ENCODE results near the gene NACC1. TPM values are rescaled to one million over a fixed set of nuclear protein-coding genes. Genes with fewer than 3 reads are reported as not detected.

The NACC1 gene
- total and polyA plus RNA-seq, 2 of the 8 experiments (the other 6 are each of a cell fraction or from before 2014, with no cell fraction given), result 234 to 301 TPM

DNA sequence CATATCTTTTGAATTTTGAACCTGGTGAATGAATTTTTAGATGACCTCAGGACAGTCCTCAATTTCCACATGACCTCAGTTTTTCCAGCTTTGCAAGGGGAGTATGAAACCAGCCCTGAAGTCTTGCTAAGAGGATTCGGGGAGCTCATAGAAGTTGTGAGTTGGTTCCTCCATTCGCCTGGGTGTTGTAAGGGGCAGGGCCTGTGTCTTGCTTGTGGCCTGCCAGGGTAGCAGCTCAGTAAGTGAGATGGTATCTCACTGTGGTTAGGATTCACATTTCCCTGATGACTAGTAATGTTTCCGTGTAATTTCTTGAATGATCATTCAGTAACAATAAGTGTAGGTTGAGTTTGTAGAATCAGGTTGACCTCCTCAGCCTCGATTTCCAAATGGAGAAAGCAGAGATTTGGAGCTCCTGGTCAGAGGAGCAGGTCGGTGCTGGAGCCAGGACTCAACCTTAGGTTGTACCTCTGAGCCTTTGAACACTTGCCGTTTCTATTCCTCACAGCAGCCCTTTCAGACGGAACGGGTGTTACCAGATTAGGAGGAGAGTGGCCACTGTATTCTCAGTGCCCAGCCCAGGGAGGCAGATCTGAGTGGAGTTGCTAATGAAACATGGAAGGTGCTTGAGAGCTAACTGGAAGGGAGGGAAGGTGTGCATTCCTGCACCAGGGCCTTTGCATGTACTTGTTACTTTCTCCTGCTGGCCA is 14.6 kb downstream of the NACC1 start:
- H3K14ac ChIP-seq (ENCODE audit: insufficient read length), result no peak overlapping the region
- peaks cover 14 to 72% of the 10 kb centered on the region in 2 experiments; a peak in 3 of 4 replicates for H3K79me2 ChIP-seq (ENCODE audit: control insufficient read depth in 1 of 2, insufficient read depth in 2 of 2, low read length in 2 of 2)
- H3K56ac ChIP-seq (replicated peaks; ENCODE audit: insufficient read length, low read depth, low read length), result no peak overlapping the region
- H4K5ac ChIP-seq (ENCODE audit: insufficient read length, low read depth, low read length), result no peak overlapping the region
- no peak overlapping the region for H4K91ac ChIP-seq (replicated peaks; ENCODE audit: insufficient read length, low read length)
- no peak overlapping the region for H2BK120ac ChIP-seq (replicated peaks; ENCODE audit: low read depth, low read length)
- no peak overlapping the region for H2BK15ac ChIP-seq (ENCODE audit: low read length)
- no peak overlapping the region for H2BK20ac ChIP-seq (ENCODE audit: low read length)
- H3K27me3 ChIP-seq (replicated peaks in 1 of 4; ENCODE audit: control insufficient read depth in 3 of 4, extremely low read depth in 1 of 4, insufficient read depth in 3 of 4, low read length in 3 of 4), result no peaks in the 10 kb centered on the region
- H2BK5ac ChIP-seq (ENCODE audit: low read depth, low read length), result no peak overlapping the region
- no peak overlapping the region for H3K4me2 ChIP-seq (ENCODE audit: insufficient read depth in 1 of 2, low read depth in 2 of 2, low read length in 2 of 2)
- TF ChIP-seq SP4 (IDR thresholded peaks at IDR 0.05; ENCODE audit: low read length) (no peak), NANOG (IDR thresholded peaks at IDR 0.05; ENCODE audit: insufficient read depth, low read depth, low read length, poor library complexity, severe bottlenecking) (no peak), NRF1 (IDR thresholded peaks at IDR 0.05; ENCODE audit: low read depth, low read length) (no peak), SRF (IDR thresholded peaks at IDR 0.05; ENCODE audit: low read depth, low read length) (no peak), KDM4A (IDR thresholded peaks at IDR 0.05; ENCODE audit: low read depth, low read length, severe bottlenecking) (no peak), JUN (IDR thresholded peaks at IDR 0.05; ENCODE audit: low read depth, low read length) (no peak), JUND (IDR thresholded peaks at IDR 0.05; ENCODE audit: low read length) (no peak), SUZ12 (IDR thresholded peaks at IDR 0.05; ENCODE audit: low read length) (no peak)
- H3K23me2 ChIP-seq (ENCODE audit: low read depth, low read length), result no peaks in the 10 kb centered on the region
- FAIRE-seq (no peak), DNase-seq (ENCODE audit: low read depth in 1 of 2, low spot score in 2 of 2) (no peak)
- H3K23ac ChIP-seq (ENCODE audit: insufficient read length), result no peak overlapping the region
- H4K8ac ChIP-seq (ENCODE audit: extremely low read depth, insufficient read depth, low read length), result no peak overlapping the region
- H2AFZ ChIP-seq (ENCODE audit: low read length), result no peak overlapping the region
- WGBS, 2 experiments (ENCODE audit: extremely low coverage in 1 of 2, insufficient coverage in 1 of 2, insufficient read length in 1 of 2, insufficient replicate concordance in 2 of 2, low coverage in 1 of 2, low lambda C conversion rate in 2 of 2, missing lambda C conversion rate in 1 of 2), result 93% methylated on average over 8 of the region's 8 CpGs; no CpG with 5 or more reads in 1 of the 2 experiments
- H3K4ac ChIP-seq (replicated peaks; ENCODE audit: insufficient read length, low read depth, low read length), result no peak overlapping the region
- H3K79me1 ChIP-seq (ENCODE audit: low read depth, low read length), result peaks cover 38% of the 10 kb centered on the region
- H3K4me3 ChIP-seq (ENCODE audit: extremely low read depth in 1 of 4, insufficient read depth in 2 of 4, low read depth in 3 of 4, low read length in 4 of 4), result no peak overlapping the region
- H3K9ac ChIP-seq (replicated peaks in 1 of 4; ENCODE audit: extremely low read depth in 1 of 4, low read depth in 3 of 4, low read length in 3 of 4), result no peak overlapping the region; a peak in 1 of 7 replicates
- peaks cover 7 to 42% (median 29%) of the 10 kb centered on the region in 4 experiments for H3K36me3 ChIP-seq (ENCODE audit: control insufficient read depth in 2 of 4, insufficient read depth in 4 of 4, low read length in 3 of 4)
- no peaks in the 10 kb centered on the region for H3K4me1 ChIP-seq (replicated peaks in 1 of 4; ENCODE audit: control insufficient read depth in 3 of 4, insufficient read depth in 4 of 4, low read length in 3 of 4)
- no peaks in the 10 kb centered on the region for H3K9me3 ChIP-seq (ENCODE audit: insufficient read depth in 2 of 2, low read depth in 1 of 2, low read length in 1 of 2)
- CTCF ChIA-PET (ENCODE audit: partially characterized antibody), result interaction anchor here (0.7 to 3.2 kb wide), 5 partner anchors 13 to 194 kb away, joined by 3 to 8 read pairs (median 3); no protein-coding TSS in a partner anchor
- no peak overlapping the region for H3K18ac ChIP-seq (ENCODE audit: extremely low read depth, low read length)
- peaks cover 39 to 61% of the 10 kb centered on the region in 2 experiments for H4K20me1 ChIP-seq (replicated peaks in 1 of 2; ENCODE audit: control insufficient read depth in 1 of 2, insufficient read depth in 2 of 2, low read length in 2 of 2)
- no peak overlapping the region for H2AK5ac ChIP-seq (ENCODE audit: low read depth, low read length)
- no peak overlapping the region for H3K27ac ChIP-seq (ENCODE audit: low read depth, low read length)
- no peak overlapping the region for H2BK12ac ChIP-seq (ENCODE audit: low read depth, low read length)
- POLR2A ChIA-PET (ENCODE audit: partially characterized antibody), result interaction anchor here (0.7 to 14.8 kb wide), 6 partner anchors 10 to 37 kb away, joined by 3 to 228 read pairs (median 12); partner anchors contain the start of genes IER2, NACC1, STX10 and TRMT1

Measured in H1 (cell line).